CD4-positive, alpha-beta memory T cell (primary cell): ENCODE measurements around the gene NMRK2. TPM values are rescaled to one million over a fixed set of nuclear protein-coding genes. Genes with fewer than 3 reads are reported as not detected.
"Not testable (repeated sequence)": the region's sequence is repeated elsewhere in the genome, so short reads cannot be mapped to it uniquely, and the experiment has no call there.

Experiments
- CTCF ChIA-PET: fragments of 350-600 bp; sonication (Branson Sonifier 250); formaldehyde crosslinking; loops from one replicate; lab custom pipeline; 2021; ENCODE audit warnings: inconsistent platforms; ENCODE audit not compliant: partially characterized antibody; lab: Charles Lee
- POLR2A ChIA-PET: fragments of 350-600 bp; sonication (Branson Sonifier 250); formaldehyde crosslinking; loops from one replicate; lab custom pipeline; 2021; ENCODE audit not compliant: partially characterized antibody; lab: Charles Lee
- DNase-seq, 5 donors: peaks; one replicate each; pipeline versions ENCODE4 v3.0.0 to v3.0.0-alpha.2; 2020 to 2022; ENCODE audit warnings: mixed read lengths in 1 of 5
- H3K27ac ChIP-seq: one replicate; pipeline ENCODE4 v1.7.0; 2013; ENCODE audit warnings: low read depth, low read length
- H3K27me3 ChIP-seq: 2 replicates; pipeline ENCODE4 v1.7.0; 2013; ENCODE audit warnings: mild to moderate bottlenecking, low read length, moderate library complexity; ENCODE audit not compliant: insufficient read depth
- H3K36me3 ChIP-seq: 2 replicates; pipeline ENCODE4 v1.7.0; 2013; ENCODE audit warnings: mild to moderate bottlenecking, low read length, moderate library complexity; ENCODE audit not compliant: insufficient read depth
- H3K4me1 ChIP-seq: 2 replicates; pipeline ENCODE4 v1.7.0; 2013; ENCODE audit warnings: mild to moderate bottlenecking, low read length, moderate library complexity; ENCODE audit not compliant: insufficient read depth
- H3K4me3 ChIP-seq, 2 donors: one replicate each; pipeline ENCODE4 v1.7.0; 2013; ENCODE audit warnings: low read length in 2 of 2, mild to moderate bottlenecking in 1 of 2
- H3K9me3 ChIP-seq, 2 donors: one replicate each; pipeline ENCODE4 v1.7.0; 2013; ENCODE audit warnings: low read length in 2 of 2, control low read depth in 1 of 2; ENCODE audit not compliant: control insufficient read depth in 1 of 2
- H3K27ac Mint-ChIP-seq, 7 donors: one replicate each; pipeline ENCODE4 v1.8.0; 2020 to 2021; ENCODE audit warnings: mixed read lengths in 7 of 7, mild to moderate bottlenecking in 6 of 7, inconsistent platforms in 3 of 7, moderate library complexity in 3 of 7
- H3K27me3 Mint-ChIP-seq, 2 donors: one replicate each; pipeline ENCODE4 v1.8.0; 2020 to 2021; ENCODE audit warnings: mixed read lengths in 2 of 2
- H3K36me3 Mint-ChIP-seq, 2 donors: one replicate each; pipeline ENCODE4 v1.8.0; 2020 to 2021; ENCODE audit warnings: mixed read lengths in 2 of 2, inconsistent platforms in 1 of 2, mild to moderate bottlenecking in 1 of 2
- H3K4me1 Mint-ChIP-seq, 4 donors: one replicate each; pipeline ENCODE4 v1.8.0; 2020 to 2021; ENCODE audit warnings: mixed read lengths in 4 of 4, mild to moderate bottlenecking in 1 of 4
- H3K4me3 Mint-ChIP-seq, 8 donors: one replicate each; pipeline ENCODE4 v1.8.0; 2020 to 2021; ENCODE audit warnings: mixed read lengths in 8 of 8, mild to moderate bottlenecking in 7 of 8, moderate library complexity in 6 of 8, inconsistent platforms in 3 of 8
- H3K9me3 Mint-ChIP-seq, 8 donors: one replicate each; pipeline ENCODE4 v1.8.0; 2020 to 2021; ENCODE audit warnings: mixed read lengths in 8 of 8, mild to moderate bottlenecking in 5 of 8, inconsistent platforms in 3 of 8, moderate library complexity in 1 of 8
- intact Hi-C: fragments of 100-400 bp; cut with micrococcal nuclease; formaldehyde crosslinking; loops from one replicate; pipeline ENCODE4 v1.15.1; 2023
- polyA plus RNA-seq, 2 donors: library from polyadenylated mRNA; unstranded; fragments of 300-500 nt; fragmentation: Illumina TruSeq; gene quantifications; one replicate each; pipeline ENCODE4 v1.2.3, GENCODE V29; 2021
- total RNA-seq, 2 experiments: library from RNA; stranded (reverse); gene quantifications; one replicate each; pipeline ENCODE4 v1.2.3, GENCODE V29; 2021

The NMRK2 gene
- total and polyA plus RNA-seq, 4 experiments from 2014 or later, result not detected

DNA sequence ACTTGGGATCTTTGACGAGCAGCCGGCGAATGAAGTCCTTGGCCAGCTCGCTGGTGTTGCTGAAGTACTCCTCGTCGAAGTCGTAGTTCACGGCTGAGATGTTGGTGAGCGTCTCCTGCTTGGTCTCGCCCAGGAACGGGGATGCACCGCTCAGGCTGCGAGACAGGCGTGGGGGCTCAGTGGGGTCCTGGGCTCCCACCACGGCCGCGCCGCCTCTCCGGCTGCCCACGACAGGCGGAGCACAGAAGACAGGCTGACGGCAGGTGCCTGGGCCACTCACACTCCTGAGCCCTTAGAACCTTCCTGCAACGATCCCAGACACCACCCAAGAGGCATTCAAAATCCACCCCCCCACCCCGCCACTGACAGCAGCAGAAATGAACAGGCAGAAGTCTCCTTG lies 28.1 kb downstream of the NMRK2 start:
- H3K27me3 ChIP-seq, result no peaks in the 10 kb centered on the region
- Mint-ChIP-seq H3K36me3 (peaks cover 13 to 36% of the 10 kb centered on the region in 2 donors), H3K27me3 (no peaks in the 10 kb centered on the region), H3K27ac (no peak overlapping the region), H3K4me3 (no peak overlapping the region), H3K9me3 (no peaks in the 10 kb centered on the region), H3K4me1 (peaks cover 0 to 7% (median 0%) of the 10 kb centered on the region in 4 donors)
- no peak overlapping the region for H3K27ac ChIP-seq
- DNase-seq, result no peak
- ChIA-PET POLR2A (interaction anchor here (0.6 kb wide), 1 partner anchor 222 kb away, joined by 3 read pairs; no protein-coding TSS in a partner anchor), CTCF (no interaction called here)
- no peaks in the 10 kb centered on the region for H3K9me3 ChIP-seq
- no peaks in the 10 kb centered on the region for H3K4me1 ChIP-seq
- H3K4me3 ChIP-seq, result no peak overlapping the region
- H3K36me3 ChIP-seq, result peaks cover 31% of the 10 kb centered on the region
- intact Hi-C loops, result no loop called here

GRCh38 chr19:3963458-3964255 lies 30.8 kb downstream of the NMRK2 start:
- ChIA-PET POLR2A (no interaction called here), CTCF (no interaction called here)
- Histone ChIP-seq H3K36me3 (peaks cover 41% of the 10 kb centered on the region), H3K27ac (no peak overlapping the region), H3K27me3 (no peaks in the 10 kb centered on the region), H3K4me1 (peaks cover 2% of the 10 kb centered on the region), H3K4me3 (no peak overlapping the region), H3K9me3 (no peaks in the 10 kb centered on the region)
- peaks cover 2 to 15% (median 5%) of the 10 kb centered on the region in 4 donors for H3K4me1 Mint-ChIP-seq
- no peak overlapping the region for H3K27ac Mint-ChIP-seq
- H3K9me3 Mint-ChIP-seq, result no peaks in the 10 kb centered on the region
- H3K27me3 Mint-ChIP-seq, result no peaks in the 10 kb centered on the region
- DNase-seq, result no peak
- no peak overlapping the region for H3K4me3 Mint-ChIP-seq
- intact Hi-C loops, result no loop called here
- peaks cover 13 to 39% of the 10 kb centered on the region in 2 donors for H3K36me3 Mint-ChIP-seq

GRCh38 chr19:3964256-3965194 lies 31.7 kb downstream of the NMRK2 start:
- Histone ChIP-seq H3K4me1 (peaks cover 11% of the 10 kb centered on the region), H3K27me3 (no peaks in the 10 kb centered on the region), H3K4me3 (no peak overlapping the region), H3K27ac (no peak overlapping the region), H3K36me3 (peaks cover 42% of the 10 kb centered on the region), H3K9me3 (no peaks in the 10 kb centered on the region)
- ChIA-PET CTCF (no interaction called here), POLR2A (no interaction called here)
- DNase-seq, result no peak
- no peaks in the 10 kb centered on the region for H3K9me3 Mint-ChIP-seq
- H3K36me3 Mint-ChIP-seq, result peaks cover 13 to 42% of the 10 kb centered on the region in 2 donors
- H3K27ac Mint-ChIP-seq, result peak overlapping the region in 1 of 7 donors; percentile 69
- H3K4me1 Mint-ChIP-seq, result peaks cover 4 to 20% (median 11%) of the 10 kb centered on the region in 4 donors
- no peaks in the 10 kb centered on the region for H3K27me3 Mint-ChIP-seq
- H3K4me3 Mint-ChIP-seq, result no peak overlapping the region
- intact Hi-C loops, result no loop called here

DNA sequence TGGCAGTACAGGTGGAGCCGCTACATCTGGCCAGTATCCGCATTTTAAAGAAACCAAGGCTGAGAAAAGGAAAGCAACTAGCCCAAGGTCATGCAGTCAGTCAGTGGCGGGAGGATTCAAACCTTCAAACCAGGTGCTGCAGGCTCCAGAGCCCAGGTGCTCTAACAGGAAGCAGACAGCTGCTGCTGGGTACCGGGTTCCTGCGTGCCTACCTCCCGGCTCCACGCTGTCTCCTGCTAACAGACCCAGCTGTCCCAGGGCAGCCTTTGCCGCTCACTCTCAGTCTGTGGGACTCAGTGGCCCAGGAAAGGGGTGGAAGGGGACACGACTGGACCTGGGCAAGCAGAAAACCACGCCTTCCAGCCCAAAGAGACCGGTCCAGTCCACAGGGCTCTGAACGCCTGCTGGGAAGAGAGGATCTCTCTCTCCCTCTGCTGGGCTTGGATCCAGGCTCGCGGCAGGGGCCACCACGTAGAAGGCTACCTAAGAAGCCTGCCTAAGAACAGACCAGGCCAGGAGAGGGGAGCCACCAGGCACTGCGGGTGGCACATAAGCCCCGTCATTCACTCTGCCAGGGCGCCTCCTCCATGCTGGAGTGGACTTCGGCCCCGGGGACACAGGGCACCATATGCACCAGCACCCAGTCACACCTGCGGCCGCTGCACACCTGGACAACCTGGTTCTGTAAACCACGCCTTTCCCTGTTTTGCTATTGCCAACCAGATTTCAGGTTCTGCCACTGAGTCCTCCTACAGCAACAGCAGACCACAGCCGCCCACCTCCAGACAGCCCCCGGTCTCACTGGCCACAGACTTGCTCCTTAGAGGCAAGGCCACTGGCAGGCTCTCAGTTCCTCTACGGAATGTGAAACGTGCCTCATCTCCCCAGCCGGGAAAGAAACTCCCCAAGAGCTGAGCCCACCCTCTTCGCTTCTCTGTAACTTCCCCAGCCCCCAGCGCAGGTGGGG lies 33.5 kb downstream of the NMRK2 start:
- H3K9me3 ChIP-seq, result no peaks in the 10 kb centered on the region
- no peaks in the 10 kb centered on the region for H3K9me3 Mint-ChIP-seq
- H3K27ac ChIP-seq, result no peak overlapping the region
- H3K4me1 Mint-ChIP-seq, result peaks cover 11 to 34% (median 25%) of the 10 kb centered on the region in 4 donors
- intact Hi-C loops, result no loop called here
- H3K27ac Mint-ChIP-seq, result peak overlapping the region in 2 of 7 donors; percentile 30 to 55
- peaks cover 23% of the 10 kb centered on the region for H3K4me1 ChIP-seq
- H3K4me3 Mint-ChIP-seq, result peak overlapping the region in 1 of 8 donors; percentile 21
- H3K36me3 Mint-ChIP-seq, result peaks cover 9 to 45% of the 10 kb centered on the region in 2 donors
- H3K27me3 ChIP-seq, result no peaks in the 10 kb centered on the region
- no peaks in the 10 kb centered on the region for H3K27me3 Mint-ChIP-seq
- no peak for DNase-seq
- ChIA-PET POLR2A (no interaction called here), CTCF (no interaction called here)
- H3K4me3 ChIP-seq, result no peak overlapping the region
- H3K36me3 ChIP-seq, result peaks cover 33% of the 10 kb centered on the region

DNA sequence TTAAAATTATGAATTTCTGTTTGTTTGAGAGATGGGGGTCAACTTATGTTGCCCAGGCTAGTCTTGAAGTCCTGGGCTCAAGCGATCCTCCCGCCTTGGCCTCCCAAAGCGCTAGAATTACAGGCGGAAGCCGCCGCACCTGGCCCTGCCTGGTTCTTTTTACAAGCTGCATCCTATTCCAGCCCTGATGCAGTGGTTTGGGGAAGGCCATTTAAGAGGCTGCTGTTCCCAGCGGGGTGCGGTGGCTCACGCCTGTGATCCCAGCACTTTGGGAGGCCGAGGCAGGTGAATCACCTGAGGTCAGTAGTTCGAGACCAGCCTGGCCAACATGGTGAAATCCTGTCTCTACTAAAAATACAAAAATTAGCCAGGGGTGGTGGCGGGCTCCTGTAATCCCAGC lies 35.1 kb downstream of the NMRK2 start:
- H3K27ac ChIP-seq, H3K4me3 Mint-ChIP-seq, H3K9me3 ChIP-seq, DNase-seq, H3K27me3 Mint-ChIP-seq, H3K4me3 ChIP-seq, intact Hi-C loops, H3K9me3 Mint-ChIP-seq, H3K27me3 ChIP-seq: not testable (repeated sequence)
- CTCF ChIA-PET, result interaction anchor here (1.8 to 2.0 kb wide), 2 partner anchors 18 to 20 kb away, joined by 3 to 16 read pairs; partner anchors contain the start of gene EEF2
- Histone ChIP-seq H3K36me3 (peaks cover 27% of the 10 kb centered on the region), H3K4me1 (peaks cover 25% of the 10 kb centered on the region)
- Mint-ChIP-seq H3K27ac (peak overlapping the region in 1 of 7 donors; percentile 43), H3K4me1 (peaks cover 11 to 35% (median 27%) of the 10 kb centered on the region in 4 donors), H3K36me3 (peaks cover 3 to 38% of the 10 kb centered on the region in 2 donors)
- POLR2A ChIA-PET, result interaction anchor here (1.6 to 6.2 kb wide), 2 partner anchors 10 to 15 kb away, joined by 4 to 106 read pairs; partner anchors contain the start of gene EEF2

- H3K9me3 Mint-ChIP-seq, result no peaks in the 10 kb centered on the region
- H3K36me3 Mint-ChIP-seq, result peaks cover 0 to 34% of the 10 kb centered on the region in 2 donors
- H3K36me3 ChIP-seq, result peaks cover 20% of the 10 kb centered on the region
- no peaks in the 10 kb centered on the region for H3K27me3 ChIP-seq
- no peaks in the 10 kb centered on the region for H3K9me3 ChIP-seq
- ChIA-PET POLR2A (interaction anchor here (0.5 to 6.2 kb wide), 4 partner anchors 9 to 74 kb away, joined by 3 to 106 read pairs (median 4); partner anchors contain the start of gene EEF2), CTCF (interaction anchor here (0.9 to 2.0 kb wide), 3 partner anchors 17 to 171 kb away, joined by 3 to 16 read pairs (median 4); partner anchors contain the start of gene EEF2)
- peak overlapping the region in 7 of 8 donors; percentile 38 to 92 (median 70) for H3K4me3 Mint-ChIP-seq
- intact Hi-C loops, result no loop called here
- H3K27ac Mint-ChIP-seq, result peak overlapping the region in 4 of 7 donors; percentile 17 to 93 (median 34)
- H3K27ac ChIP-seq, result no peak overlapping the region
- H3K27me3 Mint-ChIP-seq, result no peaks in the 10 kb centered on the region
- no peak overlapping the region for H3K4me3 ChIP-seq
- DNase-seq, result no peak
- peaks cover 25% of the 10 kb centered on the region for H3K4me1 ChIP-seq
- peaks cover 11 to 35% (median 27%) of the 10 kb centered on the region in 4 donors for H3K4me1 Mint-ChIP-seq
Observed at GRCh38 chr19:3968556-3969434, 35.9 kb downstream of the NMRK2 start.
